ENCODE data around the gene NOTCH1.

NOTCH1 gene

DNA sequence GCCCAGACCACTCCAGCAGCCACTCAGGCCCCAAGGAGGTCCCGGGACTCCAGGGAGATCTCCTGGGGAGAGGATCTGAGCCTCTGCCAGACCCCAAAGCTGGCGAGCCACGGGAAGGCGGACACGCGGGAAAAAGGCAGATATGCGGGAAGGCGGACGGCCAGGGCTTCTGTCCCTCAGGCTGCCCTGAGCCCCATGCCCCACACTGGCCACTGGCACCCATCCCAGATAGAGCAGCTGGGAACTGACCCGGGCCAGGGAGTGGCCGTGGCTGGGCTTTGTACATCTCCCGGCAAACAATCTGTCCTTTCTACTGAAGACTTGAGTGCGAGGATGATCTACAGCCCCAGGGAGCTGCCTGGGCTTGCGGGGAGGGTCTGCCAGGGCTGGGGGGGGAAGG lies 21.1 kb upstream of the NOTCH1 start:
- DNase-seq (ENCODE audit: low spot score): no peak
- peaks cover 24% of the 10 kb centered on the region for H3K4me1 ChIP-seq (ENCODE audit: insufficient read depth, poor library complexity, severe bottlenecking)
- H3K27me3 ChIP-seq (ENCODE audit: insufficient read depth, poor library complexity, severe bottlenecking): no peaks in the 10 kb centered on the region
- H3K36me3 ChIP-seq (ENCODE audit: low read depth): no peaks in the 10 kb centered on the region
- no peaks in the 10 kb centered on the region for H3K9me3 ChIP-seq (ENCODE audit: severe bottlenecking)
- TF ChIP-seq, protein P1, sequence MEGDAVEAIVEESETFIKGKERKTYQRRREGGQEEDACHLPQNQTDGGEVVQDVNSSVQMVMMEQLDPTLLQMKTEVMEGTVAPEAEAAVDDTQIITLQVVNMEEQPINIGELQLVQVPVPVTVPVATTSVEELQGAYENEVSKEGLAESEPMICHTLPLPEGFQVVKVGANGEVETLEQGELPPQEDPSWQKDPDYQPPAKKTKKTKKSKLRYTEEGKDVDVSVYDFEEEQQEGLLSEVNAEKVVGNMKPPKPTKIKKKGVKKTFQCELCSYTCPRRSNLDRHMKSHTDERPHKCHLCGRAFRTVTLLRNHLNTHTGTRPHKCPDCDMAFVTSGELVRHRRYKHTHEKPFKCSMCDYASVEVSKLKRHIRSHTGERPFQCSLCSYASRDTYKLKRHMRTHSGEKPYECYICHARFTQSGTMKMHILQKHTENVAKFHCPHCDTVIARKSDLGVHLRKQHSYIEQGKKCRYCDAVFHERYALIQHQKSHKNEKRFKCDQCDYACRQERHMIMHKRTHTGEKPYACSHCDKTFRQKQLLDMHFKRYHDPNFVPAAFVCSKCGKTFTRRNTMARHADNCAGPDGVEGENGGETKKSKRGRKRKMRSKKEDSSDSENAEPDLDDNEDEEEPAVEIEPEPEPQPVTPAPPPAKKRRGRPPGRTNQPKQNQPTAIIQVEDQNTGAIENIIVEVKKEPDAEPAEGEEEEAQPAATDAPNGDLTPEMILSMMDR (IDR thresholded peaks at IDR 0.05; ENCODE audit: poor library complexity, severe bottlenecking): no peak
- no peak overlapping the region for H3K27ac ChIP-seq (ENCODE audit: poor library complexity, severe bottlenecking)
- no peak overlapping the region for H3K4me3 ChIP-seq (ENCODE audit: severe bottlenecking)
- no peak for ATAC-seq (ENCODE audit: low read depth)

DNA sequence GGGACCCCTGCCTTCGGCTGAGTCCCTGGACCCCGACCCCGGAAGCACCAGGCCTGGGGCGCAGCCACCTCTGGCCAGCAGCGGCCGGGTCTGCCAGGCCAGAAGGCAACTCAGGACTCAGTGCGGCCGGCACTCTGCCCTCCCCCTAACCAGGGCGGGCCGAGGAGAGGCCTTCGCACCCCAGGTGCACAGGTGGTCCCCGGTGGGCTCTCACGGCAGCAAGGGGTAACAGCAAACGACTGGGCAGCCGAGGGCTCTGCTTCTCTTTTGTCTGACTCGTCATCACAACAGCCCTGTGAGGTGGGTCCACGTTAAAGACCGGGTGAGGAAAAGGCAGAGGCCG lies 20.7 kb upstream of the NOTCH1 start:
- ATAC-seq (ENCODE audit: low read depth): no peak
- no peaks in the 10 kb centered on the region for H3K27me3 ChIP-seq (ENCODE audit: insufficient read depth, poor library complexity, severe bottlenecking)

DNA sequence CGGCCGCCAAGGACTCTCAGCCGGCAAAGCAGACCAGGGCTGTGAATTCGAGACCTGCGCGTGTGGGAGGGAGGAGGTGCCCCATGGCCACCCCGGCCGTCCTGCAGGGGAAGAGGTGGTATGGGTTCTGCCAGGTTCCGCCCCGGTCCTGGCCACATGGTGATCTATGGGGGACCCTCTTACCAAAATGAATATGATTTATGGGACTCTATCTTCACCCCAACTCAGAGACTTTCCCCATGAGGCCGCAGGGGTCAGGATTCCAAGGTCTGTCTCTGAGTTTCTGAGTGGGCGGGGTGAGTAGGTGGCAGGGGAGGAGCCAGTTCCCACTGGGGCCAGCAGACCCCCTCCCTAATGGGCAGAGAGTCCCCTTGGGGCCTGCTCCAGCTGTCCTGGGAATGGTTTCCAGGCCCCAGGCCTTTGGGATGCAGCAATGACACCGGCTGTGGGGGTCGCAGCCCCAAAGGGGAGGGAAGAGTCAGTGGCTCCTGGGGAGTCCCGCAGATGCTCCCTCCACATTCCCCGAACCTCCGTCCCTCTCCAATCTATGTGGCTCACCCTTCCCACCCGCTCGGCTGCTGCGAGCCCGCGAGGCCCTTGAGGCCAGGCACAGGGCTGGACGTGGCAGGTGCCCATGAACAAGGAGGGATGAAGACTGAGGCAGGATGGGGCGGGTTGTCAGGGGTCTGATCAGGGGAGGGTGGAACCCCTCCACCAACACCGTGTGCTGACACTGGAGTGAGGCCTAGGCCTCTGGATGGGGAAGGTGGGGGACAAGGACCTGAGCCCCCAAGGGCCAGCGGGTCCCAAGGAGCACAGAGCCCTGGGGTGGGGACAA lies 20.1 kb upstream of the NOTCH1 start:
- no peak for ATAC-seq (ENCODE audit: low read depth)
- Histone ChIP-seq H3K27ac (ENCODE audit: poor library complexity, severe bottlenecking) (no peak overlapping the region), H3K4me3 (ENCODE audit: severe bottlenecking) (no peak overlapping the region), H3K4me1 (ENCODE audit: insufficient read depth, poor library complexity, severe bottlenecking) (peaks cover 24% of the 10 kb centered on the region), H3K27me3 (ENCODE audit: insufficient read depth, poor library complexity, severe bottlenecking) (no peaks in the 10 kb centered on the region), H3K9me3 (ENCODE audit: severe bottlenecking) (no peaks in the 10 kb centered on the region), H3K36me3 (ENCODE audit: low read depth) (no peaks in the 10 kb centered on the region)
- TF ChIP-seq, protein P1 (IDR thresholded peaks at IDR 0.05; ENCODE audit: poor library complexity, severe bottlenecking): no peak
- no peak for DNase-seq (ENCODE audit: low spot score)

More for the DNA sequence above, 20.7 kb upstream of the NOTCH1 start:
- TF ChIP-seq, protein P1 (IDR thresholded peaks at IDR 0.05; ENCODE audit: poor library complexity, severe bottlenecking): no peak
- no peak for DNase-seq (ENCODE audit: low spot score)
- no peak overlapping the region for H3K4me3 ChIP-seq (ENCODE audit: severe bottlenecking)
- H3K36me3 ChIP-seq (ENCODE audit: low read depth): no peaks in the 10 kb centered on the region
- H3K4me1 ChIP-seq (ENCODE audit: insufficient read depth, poor library complexity, severe bottlenecking): peaks cover 24% of the 10 kb centered on the region
- no peak overlapping the region for H3K27ac ChIP-seq (ENCODE audit: poor library complexity, severe bottlenecking)
- H3K9me3 ChIP-seq (ENCODE audit: severe bottlenecking): no peaks in the 10 kb centered on the region

DNA sequence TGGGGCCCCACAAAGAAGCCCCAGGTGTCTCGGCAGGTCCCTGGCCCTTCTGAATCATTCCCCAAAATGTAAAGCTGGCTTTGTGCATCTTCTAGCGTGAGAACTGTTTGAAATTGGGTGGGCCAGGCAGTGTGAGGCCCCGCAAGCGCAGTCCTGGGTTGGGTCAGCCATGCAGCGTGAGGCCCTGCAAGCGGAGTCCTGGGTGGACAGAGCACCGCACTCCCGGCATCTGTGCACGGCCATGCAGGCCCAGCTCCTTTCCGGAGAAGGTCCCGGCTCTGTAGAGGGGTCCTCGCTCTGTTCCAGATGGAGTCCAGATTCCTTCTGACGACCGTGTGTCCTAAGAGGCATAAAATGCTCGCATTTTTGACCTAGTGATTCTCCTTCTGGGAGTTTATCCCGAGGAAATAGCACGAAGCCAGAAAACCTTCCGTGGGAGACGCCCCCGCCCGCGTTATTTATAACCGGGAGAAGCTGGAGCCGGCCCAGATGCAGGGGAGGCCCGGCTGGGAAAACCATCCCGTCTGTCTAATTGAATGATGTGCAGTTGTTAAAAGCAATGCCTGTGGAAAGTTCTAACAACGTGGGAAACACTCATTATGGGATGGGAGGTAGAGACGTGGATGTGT lies 19.4 kb upstream of the NOTCH1 start:
- no peaks in the 10 kb centered on the region for H3K36me3 ChIP-seq (ENCODE audit: low read depth)

More for the DNA sequence above, 19.4 kb upstream of the NOTCH1 start:
- H3K27me3 ChIP-seq (ENCODE audit: insufficient read depth, poor library complexity, severe bottlenecking): no peaks in the 10 kb centered on the region
- H3K27ac ChIP-seq (ENCODE audit: poor library complexity, severe bottlenecking): peak overlapping the region; percentile 12
- no peak overlapping the region for H3K4me3 ChIP-seq (ENCODE audit: severe bottlenecking)
- no peaks in the 10 kb centered on the region for H3K9me3 ChIP-seq (ENCODE audit: severe bottlenecking)
- no peak for DNase-seq (ENCODE audit: low spot score)
- ATAC-seq (ENCODE audit: low read depth): no peak
- TF ChIP-seq, protein P1 (IDR thresholded peaks at IDR 0.05; ENCODE audit: poor library complexity, severe bottlenecking): no peak
- H3K4me1 ChIP-seq (ENCODE audit: insufficient read depth, poor library complexity, severe bottlenecking): peaks cover 24% of the 10 kb centered on the region
